Measurements from ENCODE around the gene TBX5.

- TF ChIP-seq EZH2 (IDR thresholded peaks at IDR 0.05; ENCODE audit: low read length): no peak
- TF ChIP-seq CTCF (optimal IDR thresholded peaks at IDR 0.05 in 1 of 3, IDR thresholded peaks at IDR 0.05 in 1 of 3, conservative IDR thresholded peaks at IDR 0.05 in 1 of 3; ENCODE audit: extremely low read depth in 1 of 3, insufficient read depth in 2 of 3, low read length in 3 of 3): no peak
These were observed 9.1 kb upstream of the TBX5 start for GRCh38 chr12:114414866-114415524.
